ENCODE results near the gene C1orf21.

C1orf21 gene

DNA sequence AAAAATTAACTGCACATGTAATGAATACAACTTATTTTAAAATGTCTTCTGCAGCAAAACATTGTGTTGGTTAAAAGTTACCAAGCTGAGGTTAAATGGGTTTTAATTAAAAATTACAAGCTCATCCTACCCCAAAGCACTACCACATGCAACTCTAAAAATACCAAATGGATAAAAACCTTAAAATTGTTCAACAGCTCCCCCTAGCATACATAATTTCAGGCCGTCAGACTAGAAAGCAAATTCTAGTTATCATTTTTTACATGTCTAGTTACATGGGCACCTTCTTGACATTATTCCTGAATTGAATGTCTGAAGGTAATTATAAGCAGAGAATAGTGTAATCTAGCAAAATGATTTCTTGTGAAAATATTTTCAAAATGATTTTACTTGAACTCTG lies 176.5 kb downstream of the C1orf21 start:
- peak; percentile 44 to 72 for DNase-seq

- DNase-seq = no peak
Observed at GRCh38 chr1:184567009-184567408, 180.2 kb downstream of the C1orf21 start.

GRCh38 chr1:184567637-184568036 lies 180.8 kb downstream of the C1orf21 start:
- DNase-seq = peak; percentile 79

DNA sequence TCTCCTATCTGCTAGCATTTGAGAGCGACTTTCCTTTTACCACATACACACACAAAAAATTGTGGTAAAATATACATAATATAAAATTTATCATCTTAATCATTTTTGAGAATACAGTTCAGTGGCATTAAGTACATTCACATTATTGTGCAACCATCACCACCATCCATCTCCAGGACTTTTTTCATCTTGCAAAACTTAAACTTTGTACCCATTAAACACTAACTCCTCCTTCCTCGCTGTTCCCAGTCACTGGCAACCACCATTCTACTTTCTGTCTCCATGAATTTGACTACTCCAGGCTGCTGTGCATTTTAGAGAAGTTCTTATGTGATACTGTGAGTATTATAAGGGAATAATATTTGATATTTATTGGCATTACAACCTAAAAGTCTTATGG lies 181.3 kb downstream of the C1orf21 start:
- no peak for DNase-seq

DNA sequence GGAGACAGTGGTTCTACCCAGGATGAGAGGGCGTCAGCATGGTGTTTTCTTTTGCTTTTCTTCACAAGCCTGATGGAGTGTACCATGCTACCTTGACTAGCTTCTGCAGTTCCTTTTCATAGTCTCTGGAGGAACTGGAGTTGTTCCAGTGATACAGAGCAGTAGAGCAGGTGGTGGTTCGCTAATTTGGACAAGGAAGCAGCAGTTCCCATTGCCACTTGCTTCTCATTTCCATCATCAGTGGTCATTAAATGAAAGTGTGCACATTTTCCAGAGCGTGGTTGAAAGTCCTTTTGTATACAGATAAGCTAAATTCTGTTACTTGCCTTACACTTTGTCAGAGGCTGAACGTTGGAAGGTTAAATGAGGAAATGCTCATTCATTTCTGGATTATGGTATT lies 182.3 kb downstream of the C1orf21 start:
- DNase-seq = no peak

DNA sequence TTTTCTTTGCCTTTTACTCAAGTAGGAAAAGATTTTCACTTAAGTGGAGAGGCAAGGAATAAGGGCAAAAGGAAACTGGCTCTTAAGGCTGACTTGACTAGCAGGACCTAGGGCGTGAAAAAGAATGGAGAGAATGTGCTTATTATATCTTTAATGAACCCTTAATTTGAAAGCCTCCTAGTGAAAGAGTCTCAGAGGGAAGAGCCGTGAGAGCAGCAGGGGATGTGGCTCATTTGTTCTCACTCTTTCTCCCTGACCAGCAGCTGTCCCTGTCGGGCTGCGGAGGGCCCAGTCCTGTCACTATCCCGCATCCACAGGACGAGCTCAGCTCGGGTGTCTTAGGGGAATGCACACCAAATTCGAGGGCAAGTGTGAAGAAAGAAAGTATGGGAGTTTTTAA lies 187.8 kb downstream of the C1orf21 start:
- no peak for DNase-seq

- no peak for DNase-seq
Observed at GRCh38 chr1:184576822-184577221, 190.0 kb downstream of the C1orf21 start.

- no peak for DNase-seq
Observed at GRCh38 chr1:184577319-184577718, 190.5 kb downstream of the C1orf21 start.

DNA sequence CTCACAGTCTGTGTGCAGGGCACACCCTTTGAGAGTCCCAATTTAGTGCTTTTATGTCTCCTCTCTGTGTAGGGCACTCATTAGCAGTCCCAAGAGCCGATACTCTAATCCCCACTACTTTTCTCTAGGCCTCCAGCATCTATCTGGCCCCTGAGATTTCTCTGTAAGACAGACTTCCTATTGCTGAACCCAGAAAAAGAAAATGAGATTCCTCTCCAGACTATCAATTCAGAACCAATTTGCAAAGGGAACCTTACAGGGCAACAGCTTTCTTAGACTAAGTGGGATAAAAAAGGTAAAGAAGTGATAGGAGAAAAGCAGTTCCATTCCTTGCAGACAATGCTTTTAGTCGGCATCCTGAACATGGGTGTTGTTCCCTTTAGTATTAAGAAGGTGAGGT lies 195.6 kb downstream of the C1orf21 start:
- DNase-seq = no peak

GRCh38 chr1:184583849-184584248 lies 197.0 kb downstream of the C1orf21 start:
- no peak for DNase-seq

GRCh38 chr1:184588701-184589100 lies 201.9 kb downstream of the C1orf21 start:
- DNase-seq = no peak

- DNase-seq = no peak
Observed at GRCh38 chr1:184590163-184590750, 203.4 kb downstream of the C1orf21 start.

- DNase-seq = no peak
Observed at GRCh38 chr1:184593597-184593996, 206.8 kb downstream of the C1orf21 start.

- no peak for DNase-seq
Observed at GRCh38 chr1:184595596-184595995, 208.8 kb downstream of the C1orf21 start.

DNA sequence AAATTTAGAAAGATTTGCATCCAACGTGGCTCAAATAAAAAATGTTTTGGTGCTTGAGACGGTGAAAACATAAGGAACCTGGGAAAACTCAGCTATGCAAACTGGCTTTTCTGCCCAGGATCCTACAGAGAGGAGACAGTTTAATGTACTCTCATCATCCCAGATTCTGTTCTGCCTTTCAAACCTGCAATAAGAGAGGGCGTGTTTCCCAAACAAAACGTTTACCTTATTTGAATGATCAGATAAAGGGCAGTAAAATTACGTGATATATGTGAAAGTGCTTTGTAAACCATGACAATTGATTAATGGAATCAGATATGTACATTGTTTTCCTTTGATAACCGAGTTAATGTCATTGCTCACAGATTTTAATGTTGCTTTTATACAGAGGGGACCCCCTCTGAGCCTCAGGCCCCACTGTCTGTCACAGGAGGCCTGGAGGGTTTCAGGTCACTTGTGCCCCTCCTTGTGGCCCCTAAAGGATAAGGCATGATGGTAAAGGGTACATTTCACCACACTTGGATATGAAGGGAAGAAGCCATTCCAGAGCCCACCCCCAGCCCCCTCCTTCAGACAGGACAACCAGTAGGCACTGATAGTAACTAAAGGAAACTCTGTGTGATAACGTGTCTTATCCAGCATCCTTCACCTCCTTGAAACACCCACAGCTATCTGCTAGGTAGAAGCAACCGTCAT lies 210.3 kb downstream of the C1orf21 start:
- no peak for DNase-seq

DNA sequence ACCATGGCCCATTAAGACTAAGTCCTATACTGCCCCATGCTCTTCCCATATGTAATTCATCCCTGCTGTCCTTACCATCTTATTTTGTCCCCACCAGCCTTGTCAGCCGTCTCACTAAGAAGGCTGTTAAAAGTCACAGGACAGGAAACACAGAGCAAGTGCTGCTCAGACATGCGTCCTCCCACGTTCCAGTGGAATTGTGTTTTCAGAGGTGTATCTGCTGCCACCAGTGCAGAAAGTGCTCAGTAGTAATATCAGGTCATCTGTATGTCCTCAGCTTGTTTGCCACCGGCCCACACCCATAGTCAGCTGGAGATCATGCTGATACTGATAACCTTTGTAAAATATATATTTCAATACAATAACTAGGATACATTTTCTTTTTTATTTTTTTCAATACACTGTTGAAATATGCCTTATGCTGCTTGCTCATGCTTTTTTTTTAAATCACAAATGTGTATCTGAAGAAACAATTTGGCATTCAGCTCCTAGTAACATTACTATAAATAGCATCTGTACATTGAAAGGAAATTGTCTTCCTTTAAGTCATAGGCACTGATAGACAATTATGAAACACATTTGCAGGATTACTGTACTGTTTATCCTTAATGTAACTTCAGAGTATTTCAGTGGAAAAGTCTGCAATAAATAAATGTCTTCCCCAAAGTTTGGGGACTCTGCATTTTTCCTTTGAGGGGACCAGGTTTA lies 211.0 kb downstream of the C1orf21 start:
- peak in 1 of 2 experiments; percentile 16 for DNase-seq

GRCh38 chr1:184598403-184599193 lies 211.8 kb downstream of the C1orf21 start:
- DNase-seq = no peak

DNA sequence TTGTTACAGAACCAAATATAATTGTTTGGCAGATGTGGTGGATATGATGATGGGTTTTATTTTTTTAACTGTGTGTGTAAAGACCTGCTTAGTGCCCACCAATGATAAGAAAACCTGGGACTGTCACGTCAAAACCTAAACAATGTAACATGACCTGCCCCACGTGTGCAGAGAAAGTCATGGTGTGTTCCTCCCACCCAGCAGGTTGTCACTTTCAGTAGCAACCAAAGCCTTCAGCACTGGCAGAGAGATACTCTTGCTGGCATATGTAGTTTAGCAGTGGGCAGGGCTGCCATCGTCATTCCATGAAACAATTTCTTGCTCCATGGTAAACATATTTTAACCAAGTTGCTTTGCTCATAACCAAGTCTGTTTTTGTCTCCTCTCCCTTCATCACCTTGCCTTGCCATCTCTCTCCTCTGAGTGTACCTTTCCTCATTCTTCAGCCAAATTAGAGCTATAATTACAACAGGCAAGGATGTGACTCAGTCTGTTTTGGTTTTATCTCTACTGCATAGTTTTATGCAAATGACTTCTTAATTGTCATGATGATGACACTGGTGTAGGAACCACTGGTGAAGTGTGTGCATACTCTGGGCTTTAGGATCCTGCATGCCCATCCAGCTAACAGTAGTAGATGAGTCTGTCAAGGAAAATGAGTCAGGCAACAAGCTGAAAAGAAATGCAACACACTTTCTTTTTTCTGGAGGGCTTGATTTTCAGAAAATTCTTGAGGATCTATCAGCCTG lies 217.5 kb downstream of the C1orf21 start:
- DNase-seq = no peak

DNA sequence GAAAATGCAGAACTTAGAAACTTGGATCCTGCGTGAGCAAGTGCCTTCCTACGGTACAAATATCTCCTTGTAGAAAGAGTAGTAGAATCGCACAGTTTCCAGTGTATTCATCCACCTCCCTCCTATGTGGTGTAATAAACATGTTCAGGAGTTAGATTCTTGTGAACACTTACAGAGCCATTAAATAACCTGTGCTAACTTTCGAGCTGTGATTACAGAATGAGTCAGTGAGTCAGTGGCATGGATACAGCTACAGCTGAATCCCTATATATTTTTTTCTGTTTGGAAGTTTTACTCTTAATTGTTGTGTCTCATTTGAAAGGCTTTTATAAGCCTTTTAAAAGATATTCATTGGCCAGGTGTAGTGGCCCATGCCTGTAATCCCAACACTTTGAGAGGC lies 219.1 kb downstream of the C1orf21 start:
- DNase-seq = no peak

- no peak for DNase-seq
Observed at GRCh38 chr1:184606786-184607185, 220.0 kb downstream of the C1orf21 start.

- DNase-seq = no peak
Observed at GRCh38 chr1:184608581-184608980, 221.8 kb downstream of the C1orf21 start.

DNA sequence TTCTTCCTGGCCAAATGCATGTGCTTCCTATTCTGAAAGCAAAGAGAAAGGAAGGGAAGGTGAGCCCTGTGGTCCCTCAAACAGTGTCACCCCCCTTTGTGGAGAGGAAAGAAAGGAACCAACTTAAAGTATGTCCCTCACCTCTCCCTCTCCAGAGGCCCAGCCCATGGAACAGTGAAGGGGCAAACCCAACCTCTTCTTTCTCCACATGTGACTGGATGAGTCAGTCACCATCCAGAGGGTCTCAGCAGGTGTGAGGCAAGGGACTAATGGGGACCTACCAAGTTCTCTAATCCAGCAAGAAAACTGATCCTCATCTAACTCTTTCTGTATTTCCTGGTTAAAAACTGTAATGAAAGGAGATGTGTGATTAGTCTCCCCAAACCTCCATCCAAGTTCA lies 222.2 kb downstream of the C1orf21 start:
- DNase-seq = no peak
